Thyroid gland (tissue), 4 donors: ENCODE data around the gene TMEM202.
"Not testable (repeated sequence)": the region's sequence is repeated elsewhere in the genome, so short reads cannot be mapped to it uniquely, and the experiment has no call there.

Experiments used
- CTCF ChIP-seq, 6 experiments: fragments of 200-600 bp in 3 of 6; fragments of 450-650 bp in 3 of 6; sonication (generic) in 3 of 6; IDR thresholded peaks; one replicate each; pipeline ENCODE4 v1.5.1; 2016 to 2019; ENCODE audit warnings: antibody characterized with exemption in 6 of 6, mild to moderate bottlenecking in 2 of 6, inconsistent platforms in 1 of 6, moderate library complexity in 1 of 6
- POLR2A ChIP-seq, 2 donors: fragments of 450-650 bp; IDR thresholded peaks; one replicate each; pipeline ENCODE4 v1.6.1; 2017; ENCODE audit warnings: antibody characterized with exemption in 2 of 2, mild to moderate bottlenecking in 2 of 2, moderate library complexity in 1 of 2

- TF ChIP-seq CTCF, POLR2A (IDR thresholded peaks at IDR 0.05): not testable (repeated sequence)
Observed at GRCh38 chr15:72413337-72413736, 15.2 kb downstream of the TMEM202 start.
